Colonic mucosa (tissue), 4 donors: ENCODE measurements around the gene ALKBH3. TPM values are rescaled to one million over a fixed set of nuclear protein-coding genes. Genes with fewer than 3 reads are reported as not detected.

ENCODE experiments used
- DNase-seq: peaks from one replicate; pipeline ENCODE4 v3.0.0-alpha.2; 2020
- H3K27ac ChIP-seq: fragments of 200-600 bp; one replicate; pipeline ENCODE4 v1.8.0; 2021
- H3K27me3 ChIP-seq: fragments of 200-600 bp; one replicate; pipeline ENCODE4 v1.8.0; 2021
- H3K36me3 ChIP-seq: fragments of 200-600 bp; one replicate; pipeline ENCODE4 v1.8.0; 2021
- H3K4me1 ChIP-seq: fragments of 200-600 bp; one replicate; pipeline ENCODE4 v1.8.0; 2021; ENCODE audit warnings: mild to moderate bottlenecking
- H3K4me3 ChIP-seq: fragments of 200-600 bp; one replicate; pipeline ENCODE4 v1.8.0; 2021
- H3K9ac ChIP-seq, 2 donors: one replicate each; pipeline ENCODE4 v1.7.0; 2013; ENCODE audit warnings: control low read depth in 2 of 2, low read depth in 2 of 2, low read length in 2 of 2
- H3K9me3 ChIP-seq: fragments of 200-600 bp; one replicate; pipeline ENCODE4 v1.8.0; 2021
- intact Hi-C: fragments of 100-400 bp; cut with DNase I; formaldehyde crosslinking; loops from one replicate; pipeline ENCODE4 v1.14.1; 2022
- total RNA-seq, 2 donors: library from RNA; stranded (reverse); fragmentation: NEBNext Ultra II Directional in 1 of 2; extraction: Animal tissue kit (Norgen Biotek cat#: 25700) in 1 of 2; gene quantifications; one replicate each; pipeline ENCODE4 v1.2.1, GENCODE V29; 2021
- TF ChIP-seq, protein P1 (sequence below): fragments of 200-600 bp; IDR thresholded peaks from one replicate; pipeline ENCODE4 v1.8.0; 2022; ENCODE audit warnings: antibody characterized with exemption, mild to moderate bottlenecking
- donor health status: healthy.
- donor health status: DM: no; HTN: no; CAD: no.
- donor health status: DM: no; HTN: no; CAD: no.

Gene ALKBH3
- total RNA-seq, 2 donors from 2014 or later = 22.5 to 26.9 TPM

DNA sequence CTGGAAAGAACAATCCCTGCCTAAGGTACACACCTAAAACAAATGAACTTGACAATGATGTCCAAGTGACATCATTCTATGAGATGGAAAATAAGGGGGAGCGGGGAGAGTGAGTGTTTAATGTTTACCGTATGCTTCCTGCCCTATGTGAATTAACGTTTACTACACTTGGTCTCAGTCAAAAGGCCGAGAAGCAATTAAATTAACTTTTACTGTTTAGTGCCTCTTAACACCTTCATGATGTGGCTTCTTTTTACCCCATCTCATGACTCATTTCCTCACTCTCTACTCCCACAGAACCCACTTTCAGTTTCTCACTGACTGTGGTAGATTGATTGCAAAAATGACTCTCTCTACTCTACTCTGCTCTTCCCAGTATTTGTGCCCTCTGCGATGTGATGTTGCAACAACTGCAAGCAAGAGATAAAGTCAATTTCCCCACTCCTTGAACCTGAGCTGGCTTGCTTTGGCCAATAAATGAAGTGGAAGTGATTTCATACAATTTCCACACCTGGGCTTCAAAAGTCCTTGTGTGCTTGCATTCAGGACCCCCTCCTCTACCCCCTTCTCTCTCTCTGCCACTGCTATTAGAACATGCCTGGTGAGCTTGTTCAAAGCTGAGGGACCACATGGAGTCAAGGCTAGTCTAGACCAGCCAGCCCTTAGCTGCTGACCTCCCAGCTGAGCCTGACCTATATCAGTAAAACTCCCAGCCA lies 11.6 kb upstream of the ALKBH3 start:
- TF ChIP-seq, protein P1, sequence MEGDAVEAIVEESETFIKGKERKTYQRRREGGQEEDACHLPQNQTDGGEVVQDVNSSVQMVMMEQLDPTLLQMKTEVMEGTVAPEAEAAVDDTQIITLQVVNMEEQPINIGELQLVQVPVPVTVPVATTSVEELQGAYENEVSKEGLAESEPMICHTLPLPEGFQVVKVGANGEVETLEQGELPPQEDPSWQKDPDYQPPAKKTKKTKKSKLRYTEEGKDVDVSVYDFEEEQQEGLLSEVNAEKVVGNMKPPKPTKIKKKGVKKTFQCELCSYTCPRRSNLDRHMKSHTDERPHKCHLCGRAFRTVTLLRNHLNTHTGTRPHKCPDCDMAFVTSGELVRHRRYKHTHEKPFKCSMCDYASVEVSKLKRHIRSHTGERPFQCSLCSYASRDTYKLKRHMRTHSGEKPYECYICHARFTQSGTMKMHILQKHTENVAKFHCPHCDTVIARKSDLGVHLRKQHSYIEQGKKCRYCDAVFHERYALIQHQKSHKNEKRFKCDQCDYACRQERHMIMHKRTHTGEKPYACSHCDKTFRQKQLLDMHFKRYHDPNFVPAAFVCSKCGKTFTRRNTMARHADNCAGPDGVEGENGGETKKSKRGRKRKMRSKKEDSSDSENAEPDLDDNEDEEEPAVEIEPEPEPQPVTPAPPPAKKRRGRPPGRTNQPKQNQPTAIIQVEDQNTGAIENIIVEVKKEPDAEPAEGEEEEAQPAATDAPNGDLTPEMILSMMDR = no peak
- Histone ChIP-seq H3K4me1 (no peaks in the 10 kb centered on the region), H3K36me3 (no peaks in the 10 kb centered on the region), H3K27ac (no peak overlapping the region), H3K9ac (no peak overlapping the region), H3K27me3 (no peaks in the 10 kb centered on the region), H3K4me3 (no peak overlapping the region), H3K9me3 (no peaks in the 10 kb centered on the region)
- DNase-seq = no peak
- intact Hi-C loops = no loop called here

DNA sequence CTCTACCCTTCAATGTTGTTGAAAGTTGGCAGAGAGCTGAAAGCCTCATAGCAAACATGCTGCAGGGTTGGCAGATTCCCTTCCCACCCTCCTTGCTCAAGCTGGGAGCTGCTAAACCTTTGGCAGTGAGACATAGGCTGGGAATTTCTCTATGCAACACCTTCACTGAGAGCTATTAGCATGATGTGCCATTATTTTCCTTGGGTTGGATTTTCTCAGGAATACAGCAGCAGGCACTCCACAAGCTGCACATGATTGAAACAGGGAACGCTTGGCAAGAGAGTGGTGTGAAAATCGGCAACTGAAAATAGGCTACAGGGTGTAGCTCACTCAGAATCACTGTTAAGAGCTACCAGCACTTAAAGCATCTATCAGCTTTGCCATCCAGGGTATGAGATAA lies 9.6 kb upstream of the ALKBH3 start:
- no peak overlapping the region for H3K4me3 ChIP-seq
- H3K9me3 ChIP-seq = no peaks in the 10 kb centered on the region
- H3K36me3 ChIP-seq = no peaks in the 10 kb centered on the region
- H3K27me3 ChIP-seq = peaks cover 3% of the 10 kb centered on the region
- intact Hi-C loops = no loop called here
- H3K27ac ChIP-seq = no peak overlapping the region
- TF ChIP-seq, protein P1 = no peak
- no peak for DNase-seq
- H3K9ac ChIP-seq = no peak overlapping the region
- no peaks in the 10 kb centered on the region for H3K4me1 ChIP-seq

DNA sequence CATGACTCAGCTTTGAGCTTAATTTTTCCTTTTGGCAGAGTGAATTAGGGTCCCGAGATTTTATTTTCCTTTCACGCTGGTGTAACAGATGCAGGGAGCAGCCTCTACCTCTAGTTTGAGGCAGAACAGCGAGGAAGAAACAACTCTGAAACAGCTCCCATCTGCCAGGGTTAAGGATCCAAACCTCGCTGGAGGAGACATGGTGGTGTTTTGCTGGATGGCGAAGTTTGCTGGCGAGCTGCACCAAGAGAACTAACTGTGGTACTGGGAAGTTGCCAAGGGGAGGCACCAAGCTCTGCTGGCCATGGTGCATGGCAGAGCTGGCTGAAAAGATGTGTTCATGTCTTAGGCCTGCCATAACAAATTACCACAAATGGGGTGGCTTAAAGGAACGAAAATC lies 7.6 kb upstream of the ALKBH3 start:
- intact Hi-C loops = no loop called here
- Histone ChIP-seq H3K27me3 (peaks cover 3% of the 10 kb centered on the region), H3K9me3 (no peaks in the 10 kb centered on the region), H3K36me3 (no peaks in the 10 kb centered on the region), H3K4me1 (no peaks in the 10 kb centered on the region), H3K9ac (no peak overlapping the region), H3K27ac (no peak overlapping the region), H3K4me3 (no peak overlapping the region)
- TF ChIP-seq, protein P1 = no peak
- DNase-seq = no peak

DNA sequence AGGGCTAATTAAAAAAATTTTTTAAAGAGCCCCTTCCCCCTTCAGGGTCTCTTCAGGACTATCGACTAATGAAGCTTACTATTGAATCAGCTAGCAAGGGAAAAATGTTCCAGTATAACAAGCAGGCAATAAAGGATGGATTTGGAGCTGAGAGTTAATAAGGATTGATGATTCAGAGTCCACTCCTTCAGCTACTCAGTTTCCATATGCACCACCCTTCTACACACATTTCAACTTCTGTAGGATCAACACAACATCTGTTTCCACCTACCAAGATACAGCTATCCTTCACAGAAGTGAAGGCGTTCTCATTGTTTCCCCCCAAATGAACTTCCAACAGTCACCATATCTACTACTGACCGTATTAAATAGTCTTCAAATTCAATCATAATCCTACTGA lies 6.6 kb upstream of the ALKBH3 start:
- no peaks in the 10 kb centered on the region for H3K9me3 ChIP-seq
- no peaks in the 10 kb centered on the region for H3K36me3 ChIP-seq
- H3K4me3 ChIP-seq = no peak overlapping the region
- no peak overlapping the region for H3K9ac ChIP-seq
- intact Hi-C loops = no loop called here
- TF ChIP-seq, protein P1 = no peak
- peaks cover 3% of the 10 kb centered on the region for H3K27me3 ChIP-seq
- H3K4me1 ChIP-seq = no peaks in the 10 kb centered on the region
- no peak for DNase-seq
- no peak overlapping the region for H3K27ac ChIP-seq

DNA sequence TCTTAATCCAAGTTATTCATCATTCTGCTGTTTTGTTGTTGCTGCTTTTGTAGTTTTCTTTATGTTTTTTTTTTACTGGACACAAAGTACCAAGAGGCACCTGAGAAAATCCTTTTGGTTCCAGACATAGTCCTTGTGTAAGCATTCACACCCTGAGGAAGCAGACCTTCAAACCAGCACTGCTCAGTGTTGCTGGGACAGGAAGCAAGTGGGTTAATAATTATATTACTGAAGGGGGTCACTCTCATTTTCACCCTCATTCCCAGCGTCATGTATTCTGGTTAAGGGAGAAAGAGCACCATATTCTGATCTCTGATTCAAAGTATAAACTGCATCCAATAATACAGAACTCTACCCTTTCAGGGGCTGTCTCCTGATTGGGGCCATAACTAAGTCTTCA lies 5.9 kb upstream of the ALKBH3 start:
- Histone ChIP-seq H3K9me3 (no peaks in the 10 kb centered on the region), H3K9ac (no peak overlapping the region), H3K4me3 (no peak overlapping the region), H3K36me3 (no peaks in the 10 kb centered on the region), H3K4me1 (no peaks in the 10 kb centered on the region), H3K27ac (no peak overlapping the region), H3K27me3 (peaks cover 3% of the 10 kb centered on the region)
- TF ChIP-seq, protein P1 = no peak
- intact Hi-C loops = no loop called here
- no peak for DNase-seq
